RPMI7951 (cell line): Measurements from ENCODE around the gene COL19A1. TPM values are rescaled to one million over a fixed set of nuclear protein-coding genes. Genes with fewer than 3 reads are reported as not detected.
"Not testable (repeated sequence)": the region's sequence is repeated elsewhere in the genome, so short reads cannot be mapped to it uniquely, and the experiment has no call there.

Experiments
- DNase-seq: peaks from one replicate; pipeline ENCODE4 v3.0.0-alpha.2; 2012; ENCODE audit warnings: low read depth
- total RNA-seq: library from RNA; depleted of rRNA; stranded (reverse); fragments of >200 nt; shearing (Covaris generic); gene quantifications from 2 replicates; pipeline ENCODE4 v1.2.3, GENCODE V29; 2014

Gene COL19A1
- total RNA-seq, 1 experiment from 2014 or later, result 0.12 TPM

GRCh38 chr6:69900869-69901268 lies 34.5 kb downstream of the COL19A1 start:
- no peak for DNase-seq

GRCh38 chr6:69901361-69901760 lies 35.0 kb downstream of the COL19A1 start:
- no peak for DNase-seq

- no peak for DNase-seq
These were observed 41.7 kb downstream of the COL19A1 start for GRCh38 chr6:69907981-69908498.

- DNase-seq, result no peak
These were observed 47.0 kb downstream of the COL19A1 start for GRCh38 chr6:69913361-69913760.

- no peak for DNase-seq
These were observed 47.7 kb downstream of the COL19A1 start for GRCh38 chr6:69914015-69914485.

- DNase-seq, result no peak
These were observed 49.0 kb downstream of the COL19A1 start for GRCh38 chr6:69915346-69915745.

- DNase-seq, result peak; percentile 75
These were observed 51.5 kb downstream of the COL19A1 start for GRCh38 chr6:69917834-69918233.

- DNase-seq, result no peak
These were observed 52.6 kb downstream of the COL19A1 start for GRCh38 chr6:69918813-69919475.

- DNase-seq, result not testable (repeated sequence)
These were observed 54.7 kb downstream of the COL19A1 start for GRCh38 chr6:69921066-69921465.

GRCh38 chr6:69921611-69922010 lies 55.3 kb downstream of the COL19A1 start:
- not testable (repeated sequence) for DNase-seq

- DNase-seq, result no peak
These were observed 60.4 kb downstream of the COL19A1 start for GRCh38 chr6:69926745-69927144.

GRCh38 chr6:69933239-69933638 lies 66.9 kb downstream of the COL19A1 start:
- peak; percentile 16 for DNase-seq

- no peak for DNase-seq
These were observed 68.7 kb downstream of the COL19A1 start for GRCh38 chr6:69935079-69935478.

GRCh38 chr6:69936674-69937363 lies 70.5 kb downstream of the COL19A1 start:
- peak; percentile 3 for DNase-seq

- no peak for DNase-seq
These were observed 71.2 kb downstream of the COL19A1 start for GRCh38 chr6:69937402-69938136.

- DNase-seq, result no peak
These were observed 76.1 kb downstream of the COL19A1 start for GRCh38 chr6:69942485-69942884.

GRCh38 chr6:69945192-69945591 lies 78.8 kb downstream of the COL19A1 start:
- no peak for DNase-seq

GRCh38 chr6:69948479-69949114 lies 82.2 kb downstream of the COL19A1 start:
- DNase-seq, result no peak

- no peak for DNase-seq
These were observed 87.1 kb downstream of the COL19A1 start for GRCh38 chr6:69953491-69953890.

GRCh38 chr6:69954733-69955132 lies 88.4 kb downstream of the COL19A1 start:
- DNase-seq, result no peak

GRCh38 chr6:69957985-69958559 lies 91.7 kb downstream of the COL19A1 start:
- no peak for DNase-seq

GRCh38 chr6:69958978-69959377 lies 92.6 kb downstream of the COL19A1 start:
- DNase-seq, result no peak
